Ascending aorta (tissue), 2 donors: ENCODE results near the gene MYH4. TPM values are rescaled to one million over a fixed set of nuclear protein-coding genes. Genes with fewer than 3 reads are reported as not detected.

ENCODE experiments used
- DNase-seq, 2 donors: peaks; one replicate each; pipeline ENCODE4 v3.0.0-alpha.2; 2019; ENCODE audit warnings: low spot score in 2 of 2
- H3K27ac ChIP-seq, 2 donors: fragments of 200-600 bp; sonication (generic); one replicate each; pipeline ENCODE4 v1.5.1; 2016 to 2017; ENCODE audit warnings: mild to moderate bottlenecking in 1 of 2
- H3K27me3 ChIP-seq: fragments of 200-600 bp; sonication (generic); one replicate; pipeline ENCODE4 v1.5.1; 2017
- H3K36me3 ChIP-seq, 2 donors: fragments of 200-600 bp; sonication (generic); one replicate each; pipeline ENCODE4 v1.5.1; 2016
- H3K4me1 ChIP-seq, 2 donors: fragments of 200-600 bp; sonication (generic); one replicate each; pipeline ENCODE4 v1.5.1; 2016 to 2017; ENCODE audit warnings: mild to moderate bottlenecking in 1 of 2
- H3K4me3 ChIP-seq, 2 donors: fragments of 200-600 bp; sonication (generic); one replicate each; pipeline ENCODE4 v1.5.1; 2016 to 2017; ENCODE audit warnings: mild to moderate bottlenecking in 1 of 2
- H3K9me3 ChIP-seq, 2 donors: fragments of 200-600 bp; sonication (generic); one replicate each; pipeline ENCODE4 v1.5.1; 2016
- CTCF ChIP-seq, 3 experiments: fragments of 200-600 bp in 2 of 3; fragments of 450-650 bp in 1 of 3; sonication (generic) in 2 of 3; IDR thresholded peaks; one replicate each; pipeline ENCODE4 v1.5.1; 2016 to 2019; ENCODE audit warnings: antibody characterized with exemption in 3 of 3, mild to moderate bottlenecking in 1 of 3, moderate library complexity in 1 of 3
- intact Hi-C: fragments of 100-400 bp; cut with DNase I; formaldehyde crosslinking; loops from one replicate; pipeline ENCODE4 v1.15.1; 2023
- total RNA-seq: library from RNA; depleted of rRNA; stranded (reverse); fragments of >200 nt; gene quantifications from one replicate; pipeline ENCODE4 v1.1.0, GENCODE V29; 2016

Gene MYH4
- total RNA-seq, result not detected

DNA sequence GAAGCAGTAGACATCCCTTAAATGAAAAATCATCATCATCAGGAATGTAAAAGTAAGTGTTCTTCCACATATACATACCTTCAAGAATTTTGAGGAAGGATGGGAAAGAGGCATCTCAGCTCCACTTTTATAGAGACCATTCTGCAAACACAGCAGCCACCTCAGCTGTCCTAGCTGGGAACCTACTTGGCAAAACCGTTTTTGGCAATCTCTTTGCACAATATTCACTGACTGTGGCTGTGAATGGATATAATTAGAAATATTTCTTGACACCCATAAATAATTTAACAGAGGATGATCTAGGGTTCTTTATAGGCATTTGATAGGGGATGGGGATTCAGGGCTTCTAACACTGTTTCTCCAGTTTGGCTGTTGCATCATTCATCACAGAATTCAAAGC, at the start of gene MYH4:
TSS of gene MYH4 (minus strand) at position 101 of the 400 bp plus-strand sequence. CDS start 2,814 bp downstream, outside the sequence.
- Histone ChIP-seq H3K36me3 (no peaks in the 10 kb centered on the region), H3K4me3 (no peak within 1 kb of the TSS), H3K4me1 (no peaks in the 10 kb centered on the region), H3K27me3 (no peaks in the 10 kb centered on the region), H3K9me3 (no peaks in the 10 kb centered on the region), H3K27ac (no peak within 1 kb of the TSS)
- no peak for TF ChIP-seq CTCF (IDR thresholded peaks at IDR 0.05)
- no peak for DNase-seq
- intact Hi-C loops, result no loop called here

GRCh38 chr17:10518271-10519037, 49.1 kb upstream of the MYH4 start, which contains the start of gene MYH1:
TSS of gene MYH1 (minus strand) at chr17:10518542. CDS start at chr17:10516642, 1,900 bp downstream.
- no peak within 1 kb of the TSS for H3K4me3 ChIP-seq
- H3K9me3 ChIP-seq, result no peaks in the 10 kb centered on the region
- no peaks in the 10 kb centered on the region for H3K4me1 ChIP-seq
- DNase-seq, result no peak
- H3K27me3 ChIP-seq, result no peaks in the 10 kb centered on the region
- intact Hi-C loops, result no loop called here
- no peak within 1 kb of the TSS for H3K27ac ChIP-seq
- no peak for TF ChIP-seq CTCF (IDR thresholded peaks at IDR 0.05)
- H3K36me3 ChIP-seq, result no peaks in the 10 kb centered on the region

DNA sequence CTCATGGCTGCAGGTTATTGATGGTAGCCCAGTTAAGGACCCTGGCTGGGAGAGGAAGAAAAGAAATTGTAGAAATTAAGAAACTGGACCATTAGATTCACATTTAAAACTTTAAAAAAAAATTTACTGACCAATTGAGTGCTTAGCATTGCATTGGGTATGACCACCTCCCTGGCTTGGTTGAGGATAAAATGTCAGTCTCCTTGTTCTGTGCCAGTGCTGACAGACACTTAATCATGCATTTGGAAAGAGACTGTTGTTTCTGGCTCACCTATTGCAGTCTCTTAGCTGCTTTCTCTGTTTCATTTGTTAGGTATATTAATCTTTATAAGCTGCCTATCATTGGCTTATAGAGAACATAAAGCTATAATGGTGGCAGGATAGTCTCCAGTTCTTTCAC, 47.3 kb upstream of the MYH4 start:
- no peaks in the 10 kb centered on the region for H3K4me1 ChIP-seq
- H3K27me3 ChIP-seq, result no peaks in the 10 kb centered on the region
- no peaks in the 10 kb centered on the region for H3K9me3 ChIP-seq
- TF ChIP-seq CTCF (IDR thresholded peaks at IDR 0.05), result no peak
- DNase-seq, result no peak
- no peak overlapping the region for H3K4me3 ChIP-seq
- H3K27ac ChIP-seq, result no peak overlapping the region
- no peaks in the 10 kb centered on the region for H3K36me3 ChIP-seq
- intact Hi-C loops, result no loop called here

- intact Hi-C loops, result no loop called here
- Histone ChIP-seq H3K4me3 (no peak overlapping the region), H3K27me3 (no peaks in the 10 kb centered on the region), H3K4me1 (no peaks in the 10 kb centered on the region), H3K36me3 (no peaks in the 10 kb centered on the region), H3K27ac (no peak overlapping the region), H3K9me3 (no peaks in the 10 kb centered on the region)
- no peak for TF ChIP-seq CTCF (IDR thresholded peaks at IDR 0.05)
- DNase-seq, result no peak
Measured at GRCh38 chr17:10516065-10516464, 46.7 kb upstream of the MYH4 start.

GRCh38 chr17:10513299-10514067, 44.1 kb upstream of the MYH4 start:
- no peaks in the 10 kb centered on the region for H3K4me1 ChIP-seq
- no peak overlapping the region for H3K27ac ChIP-seq
- no peaks in the 10 kb centered on the region for H3K36me3 ChIP-seq
- H3K9me3 ChIP-seq, result no peaks in the 10 kb centered on the region
- no peak for TF ChIP-seq CTCF (IDR thresholded peaks at IDR 0.05)
- no peaks in the 10 kb centered on the region for H3K27me3 ChIP-seq
- no peak overlapping the region for H3K4me3 ChIP-seq
- intact Hi-C loops, result no loop called here
- no peak for DNase-seq
